GM19468 (cell line): Measurements from ENCODE around the gene HSP90AB1.

Experiments
- ATAC-seq: cut with Tn5 transposase; IDR thresholded peaks from one replicate; pipeline ENCODE4 v1.9.1; 2021; ENCODE audit warnings: mild to moderate bottlenecking, moderate library complexity, moderate number of reproducible peaks; ENCODE audit not compliant: unreplicated experiment; ENCODE audit errors: extremely low read depth

HSP90AB1 gene

DNA sequence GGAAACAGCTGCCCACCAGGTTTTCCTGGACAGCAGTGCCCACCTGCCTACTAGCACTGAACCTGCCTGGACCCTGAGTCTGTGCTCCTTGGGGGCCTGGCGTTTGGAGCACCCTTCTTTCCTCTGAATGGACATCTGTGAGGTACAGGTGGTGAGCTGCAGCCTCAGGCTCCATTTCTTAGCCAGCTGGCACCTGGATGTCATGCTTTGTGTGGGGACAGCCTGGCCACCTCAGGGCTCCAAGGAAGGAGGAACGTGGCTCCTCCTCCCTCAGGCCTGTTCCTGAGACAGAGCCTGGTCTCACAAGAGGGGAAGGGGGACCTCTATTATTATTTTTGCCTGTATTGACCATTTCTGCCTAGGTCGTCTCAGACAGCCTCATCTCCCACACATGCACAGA is 31.4 kb downstream of the HSP90AB1 start:
- no peak for ATAC-seq

DNA sequence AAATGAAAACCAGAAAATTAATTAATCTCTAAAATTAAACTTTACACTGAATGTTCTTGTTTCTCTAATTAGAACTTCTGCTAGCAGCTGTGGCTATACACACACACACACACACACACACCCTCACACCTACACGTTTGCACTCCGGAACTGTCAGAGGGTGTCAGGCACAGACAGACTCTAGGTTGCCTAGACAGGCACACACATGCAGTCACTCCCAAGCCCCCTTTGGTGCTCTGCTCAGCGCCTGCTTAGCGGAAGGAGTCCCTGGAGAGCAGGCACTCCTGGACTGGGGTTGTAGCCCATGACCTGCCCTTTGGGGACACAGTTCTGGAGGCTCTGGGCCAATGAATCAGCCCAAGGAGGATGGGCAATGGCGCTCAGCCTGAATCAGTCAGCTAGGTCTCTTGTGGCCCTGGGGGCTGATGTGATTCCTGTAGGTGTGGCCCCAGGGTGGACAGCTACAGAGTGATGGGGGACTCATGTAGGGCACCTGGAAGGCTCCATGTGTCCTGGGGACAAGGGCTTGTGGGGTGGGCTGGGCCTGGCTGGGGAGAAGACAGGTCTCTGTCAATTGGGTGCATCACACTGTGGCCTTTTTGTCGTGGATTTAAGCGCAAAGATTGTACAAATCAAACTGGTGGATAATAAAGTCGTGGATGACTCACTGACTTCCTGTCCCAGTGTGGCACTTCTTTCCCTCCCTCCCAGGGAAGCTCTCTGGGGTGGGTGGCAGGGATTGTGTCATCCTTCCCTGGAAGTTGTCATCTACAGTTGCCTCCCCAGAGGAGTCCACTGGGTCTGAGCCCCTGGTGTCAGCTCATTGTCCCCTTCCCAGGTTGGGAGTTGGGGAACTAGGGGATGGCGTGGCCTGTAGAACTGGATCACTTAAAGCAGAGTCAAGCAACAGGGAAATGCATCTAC is 32.1 kb downstream of the HSP90AB1 start:
- ATAC-seq, result no peak

DNA sequence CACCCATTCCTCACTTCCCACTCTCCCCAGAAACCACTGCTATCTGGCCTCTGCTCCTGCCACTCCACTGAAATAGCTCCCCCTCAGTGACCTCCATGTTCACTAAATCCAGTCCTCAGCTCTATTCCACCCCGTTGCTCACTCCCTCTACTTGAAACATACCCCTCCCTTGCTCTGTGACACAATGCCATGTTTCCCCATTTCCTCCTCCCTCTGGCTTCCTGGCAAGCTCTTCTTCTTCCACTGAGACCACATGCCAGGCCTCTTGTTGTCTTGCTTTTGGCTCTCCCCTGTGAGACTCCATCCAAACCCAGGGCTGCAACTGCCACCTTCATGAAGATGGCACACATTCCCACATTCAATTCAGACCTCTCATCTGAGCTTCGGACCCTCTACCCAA is 37.2 kb downstream of the HSP90AB1 start:
- ATAC-seq, result no peak

DNA sequence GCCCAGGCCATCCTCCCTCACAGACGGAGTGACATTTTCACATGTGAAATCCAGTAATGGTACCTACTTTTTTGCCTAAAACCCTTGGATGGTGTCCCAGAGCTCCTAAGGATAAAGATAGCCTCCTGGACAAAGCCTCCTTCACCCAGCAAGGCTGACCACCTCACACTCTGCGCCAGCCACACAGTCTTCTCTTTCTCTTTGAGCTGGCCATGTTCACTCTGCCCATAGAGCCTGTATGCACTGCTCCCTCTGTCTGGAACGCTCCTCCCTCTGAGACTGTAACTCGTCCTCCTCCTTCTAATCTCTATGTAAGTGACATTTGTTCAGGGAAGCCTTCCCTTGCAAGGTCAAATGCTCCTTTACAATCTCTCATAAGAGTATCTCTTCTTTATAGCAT is 38.0 kb downstream of the HSP90AB1 start:
- ATAC-seq, result no peak

DNA sequence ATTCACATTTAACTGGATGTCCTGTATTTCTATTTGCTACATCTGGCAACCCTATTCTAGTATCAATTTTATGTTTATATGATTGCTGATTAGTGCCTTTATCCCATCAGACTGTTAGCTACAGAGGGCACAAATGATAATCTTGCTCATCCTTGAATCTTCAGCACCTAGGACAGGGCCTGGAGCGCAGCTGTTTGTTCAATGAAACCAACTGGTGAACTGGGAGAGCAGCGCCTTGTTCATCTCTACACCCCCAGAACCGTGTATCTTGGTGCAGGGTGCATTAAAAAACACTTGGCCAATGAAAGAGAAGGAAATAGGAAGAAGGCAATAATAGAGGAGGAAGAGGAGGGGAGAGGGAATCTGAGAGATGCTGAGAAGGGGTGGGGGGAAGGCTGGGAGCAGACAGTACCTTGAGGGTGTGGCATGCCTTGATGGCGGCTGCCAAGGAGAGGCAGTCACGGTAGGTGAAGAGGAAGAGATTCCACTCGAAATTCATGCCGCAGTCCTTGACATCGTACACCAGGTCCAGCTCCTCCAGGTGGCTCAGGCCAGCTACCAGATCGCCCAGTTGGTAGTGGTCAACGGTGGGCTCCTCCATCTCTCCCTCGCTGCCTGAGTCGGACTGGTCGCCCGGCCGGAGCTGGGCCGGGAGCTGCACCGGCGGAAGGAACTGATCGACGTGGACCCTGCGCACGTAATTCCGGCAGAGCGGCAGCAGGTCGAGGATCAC is 38.8 kb downstream of the HSP90AB1 start:
- ATAC-seq, result no peak

DNA sequence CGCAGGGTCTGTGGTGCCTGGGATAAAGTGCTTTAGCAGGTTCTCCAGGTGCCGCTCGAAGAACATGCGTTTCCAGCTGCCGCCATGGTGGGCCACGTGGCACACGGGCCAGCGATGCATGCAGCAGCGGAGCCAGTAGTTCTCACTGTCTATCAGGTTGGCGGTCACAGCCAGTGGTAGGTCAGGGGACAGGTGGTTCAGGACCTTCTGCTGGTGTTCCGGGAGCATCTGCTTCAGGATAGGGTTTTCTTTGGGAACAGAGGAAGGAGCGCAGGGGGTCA is 39.3 kb downstream of the HSP90AB1 start:
- ATAC-seq, result no peak

- ATAC-seq, result no peak
Observed at GRCh38 chr6:44286747-44287146, 39.8 kb downstream of the HSP90AB1 start.

- no peak for ATAC-seq
Observed at GRCh38 chr6:44289726-44290260, 42.9 kb downstream of the HSP90AB1 start.

DNA sequence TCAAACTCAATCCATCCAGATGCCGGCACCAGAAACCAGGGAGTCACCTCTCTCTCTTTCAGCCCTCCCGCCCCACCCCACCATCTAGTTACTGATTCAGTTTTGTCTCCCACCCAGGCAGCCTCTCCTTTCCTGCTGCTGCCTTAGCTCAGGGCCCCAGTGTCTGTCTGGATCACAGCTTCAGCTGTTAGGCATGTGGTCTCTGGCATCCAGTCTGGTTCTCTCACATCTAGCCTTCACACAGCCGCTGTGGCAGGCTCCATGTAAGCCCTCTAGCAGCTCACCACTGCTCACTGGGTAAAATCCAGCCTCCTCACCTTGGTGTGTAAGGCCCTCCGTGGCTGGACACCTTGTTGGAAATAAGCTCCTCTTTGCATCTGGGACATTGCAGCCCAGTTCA is 44.9 kb downstream of the HSP90AB1 start:
- ATAC-seq, result no peak

DNA sequence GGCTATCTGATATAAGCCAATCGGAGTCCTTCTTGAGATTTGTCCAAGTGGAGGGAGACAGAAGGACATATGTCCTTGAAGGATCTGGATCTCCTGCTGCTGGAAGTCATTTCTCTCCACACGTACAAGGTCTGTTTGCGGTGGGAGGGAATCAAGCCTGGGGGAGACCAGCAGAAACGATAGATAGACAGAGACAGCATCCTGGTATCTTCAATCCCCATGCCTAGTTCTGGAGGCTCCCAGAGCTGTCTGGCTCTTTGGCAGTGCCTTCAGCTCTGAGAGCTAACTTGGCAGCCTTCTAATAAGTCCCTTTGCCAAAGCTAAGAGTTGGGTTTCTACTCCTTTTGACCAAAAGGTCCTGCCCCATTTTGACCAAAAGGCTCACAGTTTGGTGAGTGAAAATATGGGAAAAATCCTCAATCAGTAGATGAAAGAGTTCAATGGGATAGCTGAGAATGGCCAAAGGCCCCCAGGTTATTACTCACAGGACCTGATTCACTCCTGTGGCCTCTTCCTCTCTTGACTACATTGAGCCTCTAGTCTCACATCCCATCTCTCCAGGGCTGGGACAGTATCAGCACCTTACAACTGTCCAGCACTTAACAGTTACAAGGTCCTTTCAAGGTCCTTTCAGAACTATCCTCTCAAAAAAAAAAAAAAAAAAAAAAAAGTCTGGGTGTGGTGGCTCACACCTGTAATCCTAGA is 45.9 kb downstream of the HSP90AB1 start:
- ATAC-seq, result no peak

DNA sequence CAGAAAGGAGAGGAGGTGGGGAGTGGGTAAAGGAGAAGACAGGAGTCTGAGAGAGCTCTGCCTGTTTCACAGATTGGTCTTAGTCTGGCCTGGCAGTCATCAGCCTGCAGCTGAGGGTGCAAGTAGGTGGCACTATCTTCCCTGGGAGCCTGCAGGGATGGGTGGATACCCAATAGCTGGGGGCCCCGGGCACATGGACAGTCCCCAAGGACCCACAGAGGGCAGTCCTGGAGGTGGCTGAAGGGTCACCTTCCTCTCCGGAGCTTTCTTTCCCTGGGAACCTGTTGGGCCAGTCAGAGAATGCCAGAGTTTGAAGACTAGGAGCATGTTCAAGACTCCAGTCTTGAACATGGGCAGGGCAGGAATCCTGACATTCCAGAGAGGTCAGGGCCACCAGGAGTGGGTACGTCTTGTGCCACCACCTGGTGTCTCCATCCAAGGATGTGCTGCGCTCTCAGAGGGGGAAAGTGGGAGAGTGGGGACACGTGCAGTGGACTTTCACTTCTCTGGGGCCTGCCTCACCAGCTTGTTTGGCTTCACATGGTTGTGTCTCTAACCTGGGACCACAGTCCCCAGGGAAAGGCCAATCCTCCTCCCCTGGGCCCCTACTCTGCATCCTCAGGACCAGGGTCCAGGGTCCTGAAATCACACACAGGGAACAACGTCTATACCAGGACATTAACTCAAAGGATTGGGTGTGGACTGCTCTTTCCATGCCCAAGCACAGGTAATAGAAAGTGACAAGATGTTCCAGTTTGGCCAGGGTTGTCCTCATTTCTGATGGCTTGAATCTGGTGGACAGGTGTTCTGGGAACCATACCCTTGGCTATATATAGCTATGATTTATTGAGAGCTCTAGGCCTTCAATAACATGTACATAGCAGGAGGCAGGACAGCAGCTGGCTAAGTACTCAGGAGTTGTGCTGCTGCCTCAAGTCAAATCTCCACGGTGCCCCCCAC is 48.2 kb downstream of the HSP90AB1 start:
- no peak for ATAC-seq

- ATAC-seq, result no peak
Observed at GRCh38 chr6:44297063-44298038, 50.5 kb downstream of the HSP90AB1 start.

- no peak for ATAC-seq
Observed at GRCh38 chr6:44298055-44298803, 51.3 kb downstream of the HSP90AB1 start.

DNA sequence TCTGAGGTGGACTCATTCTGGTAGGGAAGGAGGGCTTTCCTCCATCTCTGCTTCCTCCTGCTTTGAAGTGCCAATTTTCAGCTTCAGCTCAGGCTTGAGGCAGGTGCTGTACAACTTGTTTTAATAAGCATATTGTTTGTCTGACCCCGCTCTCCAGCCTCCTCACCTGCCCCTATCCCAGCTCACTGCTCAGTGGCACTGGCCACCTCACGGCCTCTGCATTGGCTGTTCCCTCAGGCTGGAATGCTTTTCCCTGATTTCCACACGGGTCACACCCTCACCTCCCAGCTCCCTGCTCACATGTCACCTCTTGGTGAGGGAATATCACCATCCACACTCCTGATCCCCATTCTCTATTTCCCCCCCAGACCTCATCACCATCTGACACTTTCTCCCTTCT is 52.0 kb downstream of the HSP90AB1 start:
- ATAC-seq, result no peak

GRCh38 chr6:44300292-44300823 is 53.5 kb downstream of the HSP90AB1 start:
- ATAC-seq, result no peak

GRCh38 chr6:44301106-44301505 is 54.2 kb downstream of the HSP90AB1 start:
- ATAC-seq, result no peak

DNA sequence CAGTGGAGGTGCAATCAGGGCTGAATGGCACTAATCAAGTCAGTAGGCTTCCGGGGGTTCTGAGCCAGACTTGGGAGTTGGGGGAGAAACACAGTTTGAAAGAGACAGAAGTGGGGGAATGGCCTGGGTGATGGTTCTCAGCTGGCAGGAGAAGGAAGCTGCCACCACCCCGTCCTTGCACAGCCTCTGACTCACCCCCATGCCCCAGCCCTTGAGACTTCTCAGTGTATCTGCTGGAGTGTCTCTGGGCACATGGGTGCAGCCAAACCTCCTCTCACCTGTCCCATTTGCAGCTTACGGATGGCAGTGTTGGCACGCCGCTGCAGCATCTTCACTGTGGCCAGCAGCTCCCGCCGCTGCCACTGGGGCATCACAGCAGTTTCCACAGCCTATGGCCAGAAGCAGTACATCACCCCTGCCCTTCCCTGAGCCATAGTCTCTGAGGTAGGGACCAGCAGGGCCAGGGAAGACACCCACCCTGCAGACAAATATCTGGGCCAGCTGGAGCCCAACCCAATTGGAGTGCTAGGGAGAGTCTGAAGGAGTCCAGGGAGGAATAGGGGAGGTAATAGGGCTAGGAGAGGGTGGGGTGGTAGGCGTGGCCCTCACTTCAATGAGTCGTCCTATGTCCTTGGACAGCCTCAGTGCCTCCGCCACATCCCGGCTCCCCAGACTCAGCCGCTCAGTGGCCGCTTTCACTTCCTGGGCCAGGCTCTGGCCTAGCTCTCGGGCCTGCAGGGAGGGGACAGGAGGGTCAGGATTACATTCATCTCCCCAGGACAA is 55.1 kb downstream of the HSP90AB1 start:
- ATAC-seq, result no peak
